SK-N-SH treated with all-trans-retinoic acid at 6 μM for 48 hours (cell line): Measurements from ENCODE around the gene LMBR1.
"Not testable (repeated sequence)": the region's sequence is repeated elsewhere in the genome, so short reads cannot be mapped to it uniquely, and the experiment has no call there.

Experiments
- ATAC-seq: fragments of 200-7000 bp; cut with Tn5 transposase; 3 replicates; pipeline ENCODE4 v1.9.1; 2020; ENCODE audit warnings: mild to moderate bottlenecking, moderate library complexity
- ARNTL ChIP-seq: fragments of 450-650 bp; formaldehyde crosslinking; IDR thresholded peaks from 2 replicates; pipeline ENCODE4 v1.5.0; 2020; ENCODE audit warnings: low read depth, mild to moderate bottlenecking, moderate library complexity, borderline replicate concordance
- BACH2 ChIP-seq: fragments of 250-450 bp; sonication (Bioruptor Pico); IDR thresholded peaks from 2 replicates; pipeline ENCODE4 v1.9.0; 2021; ENCODE audit warnings: mild to moderate bottlenecking, borderline replicate concordance
- CREB5 ChIP-seq: fragments of 250-450 bp; sonication (Bioruptor Pico); IDR thresholded peaks from 2 replicates; pipeline ENCODE4 v1.5.1; 2020; ENCODE audit warnings: low read depth, mild to moderate bottlenecking, moderate library complexity
- CSDC2 ChIP-seq: fragments of 250-450 bp; sonication (Bioruptor Pico); IDR thresholded peaks from 2 replicates; pipeline ENCODE4 v1.5.0; 2020; ENCODE audit warnings: mild to moderate bottlenecking, moderate library complexity
- CSRNP3 ChIP-seq: fragments of 250-450 bp; sonication (Bioruptor Pico); IDR thresholded peaks from 2 replicates; pipeline ENCODE4 v1.5.1; 2021; ENCODE audit warnings: mild to moderate bottlenecking, moderate library complexity
- ESRRG ChIP-seq: fragments of 250-450 bp; sonication (Bioruptor Pico); IDR thresholded peaks from 2 replicates; pipeline ENCODE4 v1.6.1; 2021; ENCODE audit warnings: mild to moderate bottlenecking
- GLIS3 ChIP-seq: fragments of 250-450 bp; sonication (Bioruptor Pico); IDR thresholded peaks from 2 replicates; pipeline ENCODE4 v1.5.0; 2020; ENCODE audit warnings: mild to moderate bottlenecking, moderate library complexity
- ISL1 ChIP-seq: fragments of 250-450 bp; sonication (Bioruptor Pico); IDR thresholded peaks from 2 replicates; pipeline ENCODE4 v2.1.2; 2022; ENCODE audit warnings: mild to moderate bottlenecking, moderate library complexity
- OSR1 ChIP-seq: fragments of 250-450 bp; sonication (Bioruptor Pico); IDR thresholded peaks from 2 replicates; pipeline ENCODE4 v1.8.0; 2022; ENCODE audit warnings: moderate library complexity, mild to moderate bottlenecking, inconsistent platforms
- PPARA ChIP-seq: fragments of 250-450 bp; sonication (Bioruptor Pico); IDR thresholded peaks from 2 replicates; pipeline ENCODE4 v1.5.0; 2020; ENCODE audit warnings: mild to moderate bottlenecking, borderline replicate concordance
- RARB ChIP-seq: fragments of 250-450 bp; sonication (Bioruptor Pico); IDR thresholded peaks from 2 replicates; pipeline ENCODE4 v1.8.0; 2021; ENCODE audit warnings: mild to moderate bottlenecking, moderate library complexity
- SNAI2 ChIP-seq: fragments of 250-450 bp; sonication (Bioruptor Pico); IDR thresholded peaks from 2 replicates; pipeline ENCODE4 v1.5.0; 2020; ENCODE audit warnings: mild to moderate bottlenecking, moderate library complexity
- TCF4 ChIP-seq: fragments of 250-450 bp; sonication (Bioruptor Pico); IDR thresholded peaks from 2 replicates; pipeline ENCODE4 v1.8.0; 2021; ENCODE audit warnings: mild to moderate bottlenecking, moderate library complexity, borderline replicate concordance
- TOX ChIP-seq: fragments of 250-450 bp; sonication (Bioruptor Pico); IDR thresholded peaks from 2 replicates; pipeline ENCODE4 v1.8.0; 2021; ENCODE audit warnings: mild to moderate bottlenecking, moderate library complexity, borderline replicate concordance
- TSHZ2 ChIP-seq: fragments of 250-450 bp; sonication (Bioruptor Pico); IDR thresholded peaks from 2 replicates; pipeline ENCODE4 v1.5.0; 2020; ENCODE audit warnings: mild to moderate bottlenecking, moderate library complexity
- ZC3H10 ChIP-seq: fragments of 250-450 bp; sonication (Bioruptor Pico); IDR thresholded peaks from 2 replicates; pipeline ENCODE4 v1.5.1; 2021; ENCODE audit warnings: mild to moderate bottlenecking, moderate library complexity
- ZFP3 ChIP-seq: fragments of 250-450 bp; sonication (Bioruptor Pico); IDR thresholded peaks from 2 replicates; pipeline ENCODE4 v1.5.0; 2020; ENCODE audit warnings: mild to moderate bottlenecking, moderate library complexity
- ZFP30 ChIP-seq: fragments of 450-650 bp; formaldehyde crosslinking; IDR thresholded peaks from 2 replicates; pipeline ENCODE4 v1.5.0; 2022; ENCODE audit warnings: mild to moderate bottlenecking, moderate library complexity
- ZNF565 ChIP-seq: fragments of 450-650 bp; formaldehyde crosslinking; conservative IDR thresholded peaks from 2 replicates; pipeline ENCODE4 v1.5.0; 2020; ENCODE audit warnings: low read depth, mild to moderate bottlenecking, moderate library complexity
- ZNF70 ChIP-seq: fragments of 450-650 bp; formaldehyde crosslinking; IDR thresholded peaks from 2 replicates; pipeline ENCODE4 v1.5.0; 2020; ENCODE audit warnings: mild to moderate bottlenecking, moderate library complexity
- ZNF8 ChIP-seq: fragments of 450-650 bp; formaldehyde crosslinking; IDR thresholded peaks from 2 replicates; pipeline ENCODE4 v1.5.0; 2020; ENCODE audit warnings: mild to moderate bottlenecking, moderate library complexity
- TF ChIP-seq, protein P1 (sequence below): fragments of 250-450 bp; sonication (Bioruptor Pico); IDR thresholded peaks from 2 replicates; pipeline ENCODE4 v1.8.0; 2021; ENCODE audit warnings: low read depth, mild to moderate bottlenecking, moderate library complexity, borderline replicate concordance

The LMBR1 gene

DNA sequence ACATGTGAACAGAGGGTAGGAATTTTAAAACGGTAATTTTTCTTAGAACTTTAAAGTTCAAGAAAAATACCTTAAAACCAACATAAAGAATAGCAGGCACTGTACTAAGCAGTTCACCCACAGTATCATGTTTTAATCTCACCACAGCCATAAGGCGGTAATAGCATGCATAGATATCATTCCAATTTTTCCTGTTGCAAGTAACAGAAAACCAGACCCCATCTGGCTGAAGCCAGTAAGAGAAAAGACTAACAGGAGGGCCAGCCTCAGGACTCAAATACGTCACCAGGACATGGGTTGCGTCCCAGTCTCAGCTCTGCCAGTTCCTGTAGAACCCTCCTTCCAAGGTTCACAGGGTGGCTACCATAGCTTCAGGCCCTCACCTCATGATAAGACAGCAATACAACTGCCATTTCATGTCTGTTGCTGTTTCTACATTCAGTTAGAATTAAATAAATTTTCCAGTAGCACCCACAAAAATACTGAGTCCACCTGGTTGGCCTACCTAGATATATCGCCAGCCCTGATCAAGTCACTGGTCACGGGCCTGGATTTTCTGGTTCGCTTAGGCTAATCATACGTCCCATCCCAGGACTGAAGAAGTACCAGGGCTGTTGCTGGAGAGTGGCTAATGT, 254.4 kb downstream of the LMBR1 start:
- TF ChIP-seq TSHZ2 (CRISPR knock-in tag): no peak
- no peak for TF ChIP-seq TOX (CRISPR knock-in tag)
- no peak for TF ChIP-seq TCF4 (CRISPR knock-in tag)
- no peak for TF ChIP-seq CSDC2 (CRISPR knock-in tag)
- no peak for TF ChIP-seq RARB (CRISPR knock-in tag)
- TF ChIP-seq ARNTL (CRISPR knock-in tag): no peak
- TF ChIP-seq GLIS3: no peak
- no peak for TF ChIP-seq PPARA
- TF ChIP-seq, protein P1, sequence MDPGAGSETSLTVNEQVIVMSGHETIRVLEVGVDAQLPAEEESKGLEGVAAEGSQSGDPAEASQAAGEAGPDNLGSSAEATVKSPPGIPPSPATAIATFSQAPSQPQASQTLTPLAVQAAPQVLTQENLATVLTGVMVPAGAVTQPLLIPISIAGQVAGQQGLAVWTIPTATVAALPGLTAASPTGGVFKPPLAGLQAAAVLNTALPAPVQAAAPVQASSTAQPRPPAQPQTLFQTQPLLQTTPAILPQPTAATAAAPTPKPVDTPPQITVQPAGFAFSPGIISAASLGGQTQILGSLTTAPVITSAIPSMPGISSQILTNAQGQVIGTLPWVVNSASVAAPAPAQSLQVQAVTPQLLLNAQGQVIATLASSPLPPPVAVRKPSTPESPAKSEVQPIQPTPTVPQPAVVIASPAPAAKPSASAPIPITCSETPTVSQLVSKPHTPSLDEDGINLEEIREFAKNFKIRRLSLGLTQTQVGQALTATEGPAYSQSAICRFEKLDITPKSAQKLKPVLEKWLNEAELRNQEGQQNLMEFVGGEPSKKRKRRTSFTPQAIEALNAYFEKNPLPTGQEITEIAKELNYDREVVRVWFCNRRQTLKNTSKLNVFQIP: no peak
- TF ChIP-seq ZNF565 (CRISPR knock-in tag): no peak
- no peak for TF ChIP-seq ZFP3
- no peak for TF ChIP-seq ZC3H10 (CRISPR knock-in tag)
- no peak for TF ChIP-seq BACH2 (CRISPR knock-in tag)
- TF ChIP-seq ZFP30 (CRISPR knock-in tag): no peak
- TF ChIP-seq ESRRG (CRISPR knock-in tag): no peak
- ATAC-seq: no peak

DNA sequence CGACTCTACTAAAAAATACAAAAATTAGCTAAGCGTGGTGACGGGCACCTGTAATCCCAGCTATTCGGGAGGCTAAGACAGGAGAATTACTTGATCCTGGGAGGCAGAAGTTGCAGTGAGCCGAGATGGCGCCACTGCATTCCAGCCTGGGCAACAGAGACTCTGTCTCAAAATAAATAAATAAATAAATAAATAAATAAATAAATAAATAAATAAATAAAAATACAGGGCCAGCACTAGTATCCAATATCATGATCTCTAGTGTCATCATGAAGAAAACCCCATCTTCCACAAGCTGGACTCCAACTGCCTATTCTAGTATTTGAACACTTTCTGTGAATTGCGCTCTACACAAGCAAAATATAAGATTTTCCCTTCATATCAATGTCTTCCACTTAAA, 255.9 kb downstream of the LMBR1 start:
- not testable (repeated sequence) for ATAC-seq

- no peak for ATAC-seq
- no peak for TF ChIP-seq GLIS3
- no peak for TF ChIP-seq OSR1 (CRISPR knock-in tag)
- TF ChIP-seq BACH2 (CRISPR knock-in tag): no peak
- TF ChIP-seq ZNF565 (CRISPR knock-in tag): no peak
- no peak for TF ChIP-seq SNAI2 (CRISPR knock-in tag)
These were observed 257.2 kb downstream of the LMBR1 start for GRCh38 chr7:156635529-156636385.

- TF ChIP-seq OSR1 (CRISPR knock-in tag): no peak
- no peak for TF ChIP-seq SNAI2 (CRISPR knock-in tag)
- TF ChIP-seq ISL1: no peak
- no peak for TF ChIP-seq CSRNP3 (CRISPR knock-in tag)
- TF ChIP-seq CREB5: no peak
- no peak for TF ChIP-seq ZNF70
- TF ChIP-seq ZNF565 (CRISPR knock-in tag): no peak
- TF ChIP-seq GLIS3: no peak
- no peak for TF ChIP-seq ZNF8
- TF ChIP-seq ZFP30 (CRISPR knock-in tag): no peak
- no peak for TF ChIP-seq TOX (CRISPR knock-in tag)
- no peak for ATAC-seq
These were observed 258.9 kb downstream of the LMBR1 start for GRCh38 chr7:156634117-156634516.
